ENCODE results near the gene CBX4.

DNA sequence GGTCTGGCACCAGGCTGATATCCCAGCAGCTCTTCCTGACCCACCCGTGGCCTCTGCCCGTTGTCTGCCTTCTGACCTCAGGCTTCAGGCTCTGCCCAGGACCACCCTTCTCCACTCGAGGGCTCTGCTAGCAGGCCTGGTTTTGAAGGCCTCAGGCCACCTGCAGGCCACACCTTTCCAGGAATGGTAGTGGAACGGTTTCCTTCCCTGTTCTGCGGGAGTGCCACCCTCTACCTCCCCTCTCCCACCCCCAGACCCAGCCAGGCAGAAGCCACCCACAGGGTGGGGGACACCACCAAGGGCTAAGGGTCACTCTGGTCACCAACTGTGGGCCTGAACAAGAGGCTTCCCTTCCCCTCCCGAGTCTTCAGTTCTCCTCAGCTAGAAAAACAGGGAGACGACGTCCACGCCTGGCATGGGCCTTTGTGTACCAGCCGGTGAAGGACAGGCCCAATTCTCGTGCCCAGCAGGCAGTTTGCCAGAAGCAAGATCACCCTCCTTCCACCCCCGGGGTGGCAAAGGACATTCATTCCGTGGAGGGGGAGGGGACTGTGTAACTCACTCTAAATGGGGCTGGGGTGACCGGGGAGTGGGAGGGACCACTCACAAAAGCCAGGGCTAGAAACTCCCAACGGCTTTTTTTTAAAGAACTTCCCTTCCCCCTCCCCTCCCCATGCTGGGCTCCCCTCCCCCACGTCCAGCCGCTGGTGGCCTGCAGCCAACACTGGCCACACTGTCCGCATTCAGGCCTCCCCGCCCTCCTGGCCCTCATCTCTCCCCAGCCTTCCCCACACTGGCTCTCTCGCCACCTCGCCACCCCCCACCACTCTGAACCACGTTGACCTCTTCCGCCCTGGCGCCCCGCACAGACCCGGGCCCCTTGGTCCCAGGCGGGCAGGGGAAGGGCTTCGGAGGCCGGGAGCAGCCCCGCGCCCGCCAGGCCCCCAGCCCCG lies 7.7 kb downstream of the CBX4 start:
- TF ChIP-seq POLR2A (IDR thresholded peaks at IDR 0.05) (no peak), EP300 (IDR thresholded peaks at IDR 0.05) (no peak), POLR2AphosphoS5 (IDR thresholded peaks at IDR 0.05) (no peak)
- TF ChIP-seq, protein P1, sequence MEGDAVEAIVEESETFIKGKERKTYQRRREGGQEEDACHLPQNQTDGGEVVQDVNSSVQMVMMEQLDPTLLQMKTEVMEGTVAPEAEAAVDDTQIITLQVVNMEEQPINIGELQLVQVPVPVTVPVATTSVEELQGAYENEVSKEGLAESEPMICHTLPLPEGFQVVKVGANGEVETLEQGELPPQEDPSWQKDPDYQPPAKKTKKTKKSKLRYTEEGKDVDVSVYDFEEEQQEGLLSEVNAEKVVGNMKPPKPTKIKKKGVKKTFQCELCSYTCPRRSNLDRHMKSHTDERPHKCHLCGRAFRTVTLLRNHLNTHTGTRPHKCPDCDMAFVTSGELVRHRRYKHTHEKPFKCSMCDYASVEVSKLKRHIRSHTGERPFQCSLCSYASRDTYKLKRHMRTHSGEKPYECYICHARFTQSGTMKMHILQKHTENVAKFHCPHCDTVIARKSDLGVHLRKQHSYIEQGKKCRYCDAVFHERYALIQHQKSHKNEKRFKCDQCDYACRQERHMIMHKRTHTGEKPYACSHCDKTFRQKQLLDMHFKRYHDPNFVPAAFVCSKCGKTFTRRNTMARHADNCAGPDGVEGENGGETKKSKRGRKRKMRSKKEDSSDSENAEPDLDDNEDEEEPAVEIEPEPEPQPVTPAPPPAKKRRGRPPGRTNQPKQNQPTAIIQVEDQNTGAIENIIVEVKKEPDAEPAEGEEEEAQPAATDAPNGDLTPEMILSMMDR (IDR thresholded peaks at IDR 0.05) = no peak
